H9 (cell line): Measurements from ENCODE around the gene PLA2G1B. TPM values are rescaled to one million over a fixed set of nuclear protein-coding genes. Genes with fewer than 3 reads are reported as not detected.

ENCODE experiments used
- DNase-seq: peaks from one replicate; pipeline ENCODE4 v3.0.0-alpha.2; 2017
- H2AFZ ChIP-seq: one replicate; pipeline ENCODE4 v1.6.1; 2013; ENCODE audit warnings: mild to moderate bottlenecking, low read length, control low read depth, moderate library complexity
- H2AK5ac ChIP-seq: 2 replicates; pipeline ENCODE4 v1.6.1; 2013; ENCODE audit warnings: low read length, control low read depth, mixed read lengths; ENCODE audit not compliant: insufficient read length
- H2BK120ac ChIP-seq: one replicate; pipeline ENCODE4 v1.6.1; 2013; ENCODE audit warnings: low read depth, mild to moderate bottlenecking, low read length, control low read depth, inconsistent platforms; ENCODE audit not compliant: poor library complexity, severe bottlenecking
- H2BK12ac ChIP-seq: 2 replicates; pipeline ENCODE4 v1.6.1; 2013; ENCODE audit warnings: low read length, control low read depth, mixed read lengths, low read depth; ENCODE audit not compliant: insufficient read length
- H2BK15ac ChIP-seq: 2 replicates; pipeline ENCODE4 v1.6.1; 2013; ENCODE audit warnings: low read depth, low read length, control low read depth
- H2BK20ac ChIP-seq: one replicate; pipeline ENCODE4 v1.6.1; 2013; ENCODE audit warnings: low read depth, mild to moderate bottlenecking, low read length, control low read depth, inconsistent platforms; ENCODE audit not compliant: poor library complexity, severe bottlenecking
- H2BK5ac ChIP-seq: 2 replicates; pipeline ENCODE4 v1.6.1; 2013; ENCODE audit warnings: low read length, control low read depth, mixed read lengths; ENCODE audit not compliant: insufficient read length
- H3K14ac ChIP-seq: 2 replicates; pipeline ENCODE4 v1.6.1; 2013; ENCODE audit warnings: low read length, control low read depth; ENCODE audit not compliant: insufficient read depth
- H3K18ac ChIP-seq: 2 replicates; pipeline ENCODE4 v1.6.1; 2013; ENCODE audit warnings: low read depth, mild to moderate bottlenecking, mixed read lengths, low read length, control low read depth; ENCODE audit not compliant: insufficient read length
- H3K23ac ChIP-seq: 2 replicates; pipeline ENCODE4 v1.6.1; 2013; ENCODE audit warnings: low read length, control low read depth, mixed read lengths, low read depth; ENCODE audit not compliant: insufficient read length
- H3K23me2 ChIP-seq: 2 replicates; pipeline ENCODE4 v1.6.1; 2013; ENCODE audit warnings: low read depth, mild to moderate bottlenecking, mixed read lengths, low read length, control low read depth; ENCODE audit not compliant: insufficient read length, poor library complexity, severe bottlenecking
- H3K27ac ChIP-seq: 2 replicates; pipeline ENCODE4 v1.5.1; 2013; ENCODE audit warnings: low read length, control low read depth, mixed read lengths, low read depth; ENCODE audit not compliant: insufficient read length
- H3K27me3 ChIP-seq: 2 replicates; pipeline ENCODE4 v1.6.1; 2013; ENCODE audit warnings: low read length, control low read depth, inconsistent platforms; ENCODE audit not compliant: insufficient read depth
- H3K4ac ChIP-seq: 2 replicates; pipeline ENCODE4 v1.6.1; 2013; ENCODE audit warnings: low read depth, mild to moderate bottlenecking, control low read depth, inconsistent platforms, low read length, moderate library complexity
- H3K4me1 ChIP-seq: 2 replicates; pipeline ENCODE4 v1.6.1; 2013; ENCODE audit warnings: low read length, control low read depth, inconsistent platforms; ENCODE audit not compliant: insufficient read depth
- H3K4me2 ChIP-seq: 2 replicates; pipeline ENCODE4 v1.6.1; 2013; ENCODE audit warnings: low read length, control low read depth, mixed read lengths; ENCODE audit not compliant: insufficient read length, insufficient read depth
- H3K56ac ChIP-seq: 2 replicates; pipeline ENCODE4 v1.6.1; 2013; ENCODE audit warnings: low read depth, mild to moderate bottlenecking, mixed read lengths, low read length, control low read depth; ENCODE audit not compliant: insufficient read length
- H3K79me1 ChIP-seq: 2 replicates; pipeline ENCODE4 v1.6.1; 2013; ENCODE audit warnings: low read depth, mild to moderate bottlenecking, moderate library complexity, low read length, control low read depth, inconsistent platforms; ENCODE audit not compliant: insufficient read depth, poor library complexity, severe bottlenecking
- H3K79me2 ChIP-seq: 2 replicates; pipeline ENCODE4 v1.6.1; 2013; ENCODE audit warnings: low read length, control low read depth, inconsistent platforms; ENCODE audit not compliant: insufficient read depth
- H3K9ac ChIP-seq: 2 replicates; pipeline ENCODE4 v1.6.1; 2013; ENCODE audit warnings: low read length, control low read depth, mixed read lengths; ENCODE audit not compliant: insufficient read length; ENCODE audit errors: extremely low read depth
- H3K9me3 ChIP-seq: one replicate; pipeline ENCODE4 v1.6.1; 2013; ENCODE audit warnings: low read depth, low read length, inconsistent platforms; ENCODE audit not compliant: control insufficient read depth
- H3T11ph ChIP-seq: one replicate; pipeline ENCODE4 v1.6.1; 2013; ENCODE audit warnings: mild to moderate bottlenecking, low read length, control low read depth, inconsistent platforms
- H4K20me1 ChIP-seq: one replicate; pipeline ENCODE4 v1.6.1; 2013; ENCODE audit not compliant: control insufficient read depth, insufficient read length, insufficient read depth
- H4K5ac ChIP-seq: 2 replicates; pipeline ENCODE4 v1.6.1; 2013; ENCODE audit warnings: low read depth, mild to moderate bottlenecking, mixed read lengths, low read length, control low read depth; ENCODE audit not compliant: insufficient read length
- H4K8ac ChIP-seq: replicated peaks from 2 replicates; pipeline ENCODE4 v1.6.1; 2013; ENCODE audit warnings: low read length, control low read depth, mixed read lengths, low read depth; ENCODE audit not compliant: insufficient read length
- H4K91ac ChIP-seq: 2 replicates; pipeline ENCODE4 v1.6.1; 2013; ENCODE audit warnings: low read depth, mild to moderate bottlenecking, moderate library complexity, mixed read lengths, low read length, control low read depth; ENCODE audit not compliant: insufficient read length
- H3K27ac Mint-ChIP-seq, 3 experiments: 2 replicates in 2 of 3; 3 replicates in 1 of 3; pipeline ENCODE4 v1.8.0; 2020 to 2021; ENCODE audit warnings: mixed read lengths in 3 of 3, mild to moderate bottlenecking in 1 of 3, moderate library complexity in 1 of 3
- H3K27me3 Mint-ChIP-seq: 2 replicates; pipeline ENCODE4 v1.8.0; 2021; ENCODE audit warnings: low read depth, mild to moderate bottlenecking, moderate library complexity, mixed read lengths
- H3K36me3 Mint-ChIP-seq, 3 experiments: 2 replicates in 2 of 3; 3 replicates in 1 of 3; pipeline ENCODE4 v1.8.0; 2020 to 2021; ENCODE audit warnings: low read depth in 3 of 3, mixed read lengths in 3 of 3; ENCODE audit not compliant: insufficient read depth in 1 of 3
- H3K4me1 Mint-ChIP-seq, 2 experiments: 2 replicates each; pipeline ENCODE4 v1.8.0; 2020; ENCODE audit warnings: mixed read lengths in 2 of 2
- H3K4me3 Mint-ChIP-seq, 2 experiments: 2 replicates in 1 of 2; 3 replicates in 1 of 2; pipeline ENCODE4 v1.8.0; 2020 to 2021; ENCODE audit warnings: mild to moderate bottlenecking in 2 of 2, mixed read lengths in 2 of 2, moderate library complexity in 1 of 2
- H3K9me3 Mint-ChIP-seq, 2 experiments: 2 replicates in 1 of 2; 3 replicates in 1 of 2; pipeline ENCODE4 v1.8.0; 2020; ENCODE audit warnings: mild to moderate bottlenecking in 2 of 2, mixed read lengths in 2 of 2, moderate library complexity in 1 of 2
- CTCF ChIP-seq: fragments of 200-600 bp; sonication (generic); conservative IDR thresholded peaks from 3 replicates; pipeline ENCODE4 v1.8.0; 2021; ENCODE audit warnings: antibody characterized with exemption, mild to moderate bottlenecking
- WGBS: extraction: QIAGEN DNeasy Blood & Tissue Kit; methylation state at CpG from one replicate; pipeline ENCODE4 v1.1.7; 2013; ENCODE audit warnings: missing lambda C conversion rate, low lambda C conversion rate, mixed read lengths; ENCODE audit not compliant: insufficient read length; ENCODE audit errors: extremely low coverage; 5-methylcytosine and 5-hydroxymethylcytosine counted together
- total RNA-seq: library from RNA; stranded (reverse); gene quantifications from 2 replicates; pipeline ENCODE4 v1.2.1, GENCODE V29; 2021

The PLA2G1B gene
- total RNA-seq, 1 experiment from 2014 or later: not detected

- Mint-ChIP-seq H3K27me3 (peaks cover 36% of the 10 kb centered on the region), H3K36me3 (peaks cover 0 to 5% (median 0%) of the 10 kb centered on the region in 3 experiments; a peak in 1 of 7 replicates), H3K27ac (no peak overlapping the region), H3K4me1 (peaks cover 38 to 40% of the 10 kb centered on the region in 2 experiments), H3K4me3 (no peak overlapping the region), H3K9me3 (0 out of 5 replicates have a peak, but pooled peaks cover 0 to 3% of the 10 kb centered on the region in 2 experiments)
- no peak overlapping the region for H4K5ac ChIP-seq
- H4K20me1 ChIP-seq: no peaks in the 10 kb centered on the region
- peaks cover 2% of the 10 kb centered on the region; the same call in 1 of the 2 replicates for H3K27me3 ChIP-seq
- no peak overlapping the region for H4K8ac ChIP-seq
- no peak overlapping the region for H2BK5ac ChIP-seq
- H3K27ac ChIP-seq: no peak overlapping the region
- H3K56ac ChIP-seq: no peak overlapping the region
- TF ChIP-seq CTCF: no peak
- no CpG with 5 or more reads among the region's 2 CpGs for WGBS
- no peak overlapping the region for H3K18ac ChIP-seq
- no peak overlapping the region for H4K91ac ChIP-seq
- H3T11ph ChIP-seq: no peak overlapping the region
- H3K23ac ChIP-seq: no peak overlapping the region
- no peak overlapping the region for H3K4me2 ChIP-seq
- H2BK20ac ChIP-seq: no peak overlapping the region
- H2BK15ac ChIP-seq: no peak overlapping the region
- no peak overlapping the region for H3K4ac ChIP-seq
- no peak overlapping the region for H2AFZ ChIP-seq
- no peaks in the 10 kb centered on the region for H3K23me2 ChIP-seq
- H3K4me1 ChIP-seq: peaks cover 4% of the 10 kb centered on the region; the same call in 1 of the 2 replicates
- H2AK5ac ChIP-seq: no peak overlapping the region
- H2BK120ac ChIP-seq: no peak overlapping the region
- H3K79me1 ChIP-seq: no peaks in the 10 kb centered on the region
- H3K79me2 ChIP-seq: no peaks in the 10 kb centered on the region
- H3K14ac ChIP-seq: no peak overlapping the region
- DNase-seq: no peak
- H3K9ac ChIP-seq: no peak overlapping the region
- no peaks in the 10 kb centered on the region for H3K9me3 ChIP-seq
- H2BK12ac ChIP-seq: no peak overlapping the region
These were observed 48.4 kb upstream of the PLA2G1B start for GRCh38 chr12:120376009-120376408.
